Testis (tissue), 3 donors: ENCODE data around the gene BBOX1. TPM values are rescaled to one million over a fixed set of nuclear protein-coding genes. Genes with fewer than 3 reads are reported as not detected.

Experiments used
- DNase-seq: peaks from one replicate; pipeline ENCODE4 v3.0.0-alpha.2; 2019
- H3K27ac ChIP-seq, 2 donors: fragments of 200-600 bp; sonication (generic); one replicate each; pipeline ENCODE4 v1.5.1; 2019
- H3K27me3 ChIP-seq: fragments of 200-600 bp; sonication (generic); one replicate; pipeline ENCODE4 v1.5.1; 2019
- H3K36me3 ChIP-seq: fragments of 200-600 bp; sonication (generic); one replicate; pipeline ENCODE4 v1.5.1; 2017; ENCODE audit warnings: low read depth; ENCODE audit errors: missing control alignments
- H3K4me1 ChIP-seq: fragments of 200-600 bp; sonication (generic); one replicate; pipeline ENCODE4 v1.5.1; 2019
- H3K4me3 ChIP-seq, 2 donors: fragments of 200-600 bp; sonication (generic); one replicate each; pipeline ENCODE4 v1.5.1; 2017 to 2019
- H3K9me3 ChIP-seq: fragments of 200-600 bp; sonication (generic); one replicate; pipeline ENCODE4 v1.5.1; 2017
- CTCF ChIP-seq, 3 experiments: fragments of 450-650 bp in 2 of 3; fragments of 200-600 bp in 1 of 3; sonication (generic) in 1 of 3; IDR thresholded peaks; one replicate each; pipeline ENCODE4 v1.5.1; 2016 to 2019; ENCODE audit warnings: antibody characterized with exemption in 3 of 3, mild to moderate bottlenecking in 2 of 3, moderate library complexity in 1 of 3
- POLR2A ChIP-seq: fragments of 450-650 bp; IDR thresholded peaks from one replicate; pipeline ENCODE4 v1.6.1; 2017; ENCODE audit warnings: antibody characterized with exemption, mild to moderate bottlenecking, moderate library complexity
- WGBS, 2 donors: methylation state at CpG; one replicate each; pipeline ENCODE4 v1.1.5; 2018; 5-methylcytosine and 5-hydroxymethylcytosine counted together
- intact Hi-C: fragments of 100-400 bp; cut with DNase I; formaldehyde crosslinking; loops from one replicate; pipeline ENCODE4 v1.15.1; 2023; ENCODE audit warnings: low total_unique reads
- polyA plus RNA-seq: library from polyadenylated mRNA; stranded (reverse); fragments of 350-450 nt; fragmentation: Illumina TruSeq; extraction: RNeasy Lipid Tissue Mini Kit (QIAGEN cat#74804); gene quantifications from one replicate; pipeline ENCODE4 v1.2.3, GENCODE V29; 2014; ENCODE audit warnings: low read depth, low replicate concordance; ENCODE audit not compliant: insufficient read depth
- total RNA-seq, 2 donors: library from RNA; depleted of rRNA; stranded (reverse); fragments of >200 nt; gene quantifications; one replicate each; pipeline ENCODE4 v1.2.3, GENCODE V29; 2016

The BBOX1 gene
- total and polyA plus RNA-seq, 3 donors from 2014 or later = 0.24 to 1.2 TPM; not detected in 1

DNA sequence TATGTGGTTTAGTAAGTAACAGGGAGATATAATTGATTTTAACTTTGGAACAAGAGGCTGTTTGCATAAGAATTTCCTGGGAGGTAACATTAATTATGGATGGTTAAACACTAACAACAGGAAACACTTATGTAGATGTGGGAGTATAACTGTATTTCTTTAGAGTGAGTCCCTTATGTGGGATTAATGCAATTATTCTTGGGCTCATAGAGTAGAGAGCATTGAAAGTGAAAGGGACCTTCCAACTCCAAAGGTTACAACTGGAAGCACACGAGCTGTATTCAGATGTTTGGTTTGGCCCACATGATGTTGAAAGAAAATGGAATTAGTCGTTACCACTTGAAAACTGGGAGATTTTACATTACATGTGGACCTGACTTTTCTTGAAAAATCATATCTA, 53.5 kb downstream of the BBOX1 start:
- no peak for TF ChIP-seq CTCF (IDR thresholded peaks at IDR 0.05)
- TF ChIP-seq POLR2A = no peak
- Histone ChIP-seq H3K27ac (no peak overlapping the region), H3K27me3 (no peaks in the 10 kb centered on the region), H3K4me1 (no peaks in the 10 kb centered on the region), H3K9me3 (no peaks in the 10 kb centered on the region), H3K4me3 (no peak overlapping the region), H3K36me3 (no peaks in the 10 kb centered on the region)
- 52 to 58% methylated on average over 2 of the region's 2 CpGs for WGBS, 2 donors
- no peak for DNase-seq
- intact Hi-C loops = no loop called here

- H3K27ac ChIP-seq = no peak overlapping the region
- 46 to 56% methylated on average over 2 of the region's 2 CpGs for WGBS, 2 donors
- intact Hi-C loops = no loop called here
Observed at GRCh38 chr11:27095059-27095458, 54.4 kb downstream of the BBOX1 start.

DNA sequence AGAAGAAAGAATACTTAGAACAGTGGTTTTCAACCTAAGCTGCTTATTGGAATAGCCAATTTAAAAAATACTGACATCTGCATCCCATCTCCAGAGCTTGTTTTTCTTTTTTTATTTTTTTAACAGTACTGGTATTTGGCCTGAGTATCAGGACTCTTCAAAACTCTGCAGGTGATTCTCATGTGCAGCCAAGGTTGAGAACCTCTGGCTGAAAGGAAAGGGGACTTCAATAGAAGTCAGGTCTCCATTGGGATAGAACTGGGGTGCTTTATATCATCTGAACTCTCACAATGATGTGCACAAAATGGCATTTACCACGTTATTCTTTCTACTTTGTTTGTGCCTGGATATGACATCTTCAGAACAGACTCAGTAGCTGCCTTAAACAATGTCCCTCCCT, 55.3 kb downstream of the BBOX1 start:
- Histone ChIP-seq H3K27ac (no peak overlapping the region), H3K27me3 (no peaks in the 10 kb centered on the region), H3K9me3 (no peaks in the 10 kb centered on the region), H3K36me3 (no peaks in the 10 kb centered on the region), H3K4me3 (no peak overlapping the region), H3K4me1 (no peaks in the 10 kb centered on the region)
- intact Hi-C loops = no loop called here
- 53 to 69% methylated on average over 1 of the region's 1 CpG for WGBS, 2 donors
- no peak for TF ChIP-seq POLR2A
- no peak for TF ChIP-seq CTCF (IDR thresholded peaks at IDR 0.05)
- no peak for DNase-seq

More at GRCh38 chr11:27095059-27095458, 54.4 kb downstream of the BBOX1 start:
- no peaks in the 10 kb centered on the region for H3K4me1 ChIP-seq
- H3K27me3 ChIP-seq = no peaks in the 10 kb centered on the region
- no peak overlapping the region for H3K4me3 ChIP-seq
- DNase-seq = no peak
- no peaks in the 10 kb centered on the region for H3K9me3 ChIP-seq
- H3K36me3 ChIP-seq = no peaks in the 10 kb centered on the region
- TF ChIP-seq CTCF (IDR thresholded peaks at IDR 0.05) = no peak
- no peak for TF ChIP-seq POLR2A

DNA sequence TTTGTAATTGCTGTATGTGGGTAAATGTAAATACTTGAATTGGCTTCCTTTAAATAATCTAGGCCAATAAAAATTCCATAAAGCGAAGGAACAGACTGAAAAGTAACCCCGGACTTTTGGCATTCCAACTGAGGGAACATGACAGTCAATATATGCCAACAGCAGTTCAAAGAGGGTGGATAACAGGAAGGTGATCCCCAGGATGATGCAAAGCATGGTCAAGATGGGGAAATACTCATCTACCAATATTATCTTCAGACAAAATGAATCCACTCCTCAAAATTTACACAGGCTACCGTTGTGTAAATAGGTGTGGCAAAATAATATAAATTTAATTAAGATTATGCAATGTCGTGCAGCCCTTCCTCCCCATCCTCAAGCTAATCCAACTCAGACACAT, 56.9 kb downstream of the BBOX1 start:
- no peak for DNase-seq
- Histone ChIP-seq H3K27ac (no peak overlapping the region), H3K4me1 (no peaks in the 10 kb centered on the region), H3K36me3 (no peaks in the 10 kb centered on the region), H3K4me3 (no peak overlapping the region), H3K27me3 (no peaks in the 10 kb centered on the region), H3K9me3 (no peaks in the 10 kb centered on the region)
- TF ChIP-seq CTCF (IDR thresholded peaks at IDR 0.05) (no peak), POLR2A (no peak)
- WGBS, 2 donors = 91 to 94% methylated on average over 4 of the region's 4 CpGs
- intact Hi-C loops = no loop called here

GRCh38 chr11:27100534-27100933, 59.9 kb downstream of the BBOX1 start:
- no peak for DNase-seq
- no peak overlapping the region for H3K4me3 ChIP-seq
- no peaks in the 10 kb centered on the region for H3K36me3 ChIP-seq
- H3K27ac ChIP-seq = no peak overlapping the region
- intact Hi-C loops = no loop called here
- H3K4me1 ChIP-seq = no peaks in the 10 kb centered on the region
- no peaks in the 10 kb centered on the region for H3K9me3 ChIP-seq
- H3K27me3 ChIP-seq = no peaks in the 10 kb centered on the region
- TF ChIP-seq CTCF (IDR thresholded peaks at IDR 0.05) (no peak), POLR2A (no peak)
